DMS153 treated with DMSO at 0.1 percent for 48 hours (cell line): Measurements from ENCODE around the gene RIC8B.
"Not testable (repeated sequence)": the region's sequence is repeated elsewhere in the genome, so short reads cannot be mapped to it uniquely, and the experiment has no call there.

Experiments
- DNase-seq: peaks from one replicate; lab custom pipeline; 2025; ENCODE audit not compliant: unreplicated experiment; lab: John Stamatoyannopoulos, UW

RIC8B gene

GRCh38 chr12:106897981-106898901 is 123.8 kb downstream of the RIC8B start:
- no peak for DNase-seq

GRCh38 chr12:106900554-106900953 is 126.1 kb downstream of the RIC8B start:
- DNase-seq, result no peak

- no peak for DNase-seq
These were observed 126.8 kb downstream of the RIC8B start for GRCh38 chr12:106901276-106901675.

- no peak for DNase-seq
These were observed 127.6 kb downstream of the RIC8B start for GRCh38 chr12:106902053-106902452.

GRCh38 chr12:106903241-106903945 is 128.9 kb downstream of the RIC8B start:
- DNase-seq, result peak; percentile 31

GRCh38 chr12:106906715-106907114 is 132.2 kb downstream of the RIC8B start:
- DNase-seq, result no peak

GRCh38 chr12:106907411-106907810 is 132.9 kb downstream of the RIC8B start:
- DNase-seq, result no peak

GRCh38 chr12:106907846-106908245 is 133.4 kb downstream of the RIC8B start:
- DNase-seq, result no peak

- DNase-seq, result no peak
These were observed 134.1 kb downstream of the RIC8B start for GRCh38 chr12:106908561-106908960.

GRCh38 chr12:106910202-106910601 is 135.7 kb downstream of the RIC8B start:
- no peak for DNase-seq

GRCh38 chr12:106911581-106911980 is 137.1 kb downstream of the RIC8B start:
- DNase-seq, result no peak

- DNase-seq, result no peak
These were observed 139.0 kb downstream of the RIC8B start for GRCh38 chr12:106913456-106913855.

GRCh38 chr12:106914796-106915634 is 140.5 kb downstream of the RIC8B start:
- DNase-seq, result no peak

GRCh38 chr12:106915635-106916026 is 141.1 kb downstream of the RIC8B start:
- no peak for DNase-seq

- no peak for DNase-seq
These were observed 143.0 kb downstream of the RIC8B start for GRCh38 chr12:106917503-106917902.

- DNase-seq, result peak; percentile 42
These were observed 144.3 kb downstream of the RIC8B start for GRCh38 chr12:106918746-106919145.

- DNase-seq, result peak; percentile 16
These were observed 145.5 kb downstream of the RIC8B start for GRCh38 chr12:106919910-106920544.

- DNase-seq, result not testable (repeated sequence)
These were observed 147.5 kb downstream of the RIC8B start for GRCh38 chr12:106921976-106922375.

GRCh38 chr12:106923594-106923993 is 149.1 kb downstream of the RIC8B start:
- not testable (repeated sequence) for DNase-seq

- DNase-seq, result no peak
These were observed 149.9 kb downstream of the RIC8B start for GRCh38 chr12:106924268-106924861.
